Measurements from ENCODE around the gene OTUD4. TPM values are rescaled to one million over a fixed set of nuclear protein-coding genes. Genes with fewer than 3 reads are reported as not detected.

Gene OTUD4
- total and polyA plus RNA-seq, 2 experiments from 2014 or later = 15.7 to 16.1 TPM

DNA sequence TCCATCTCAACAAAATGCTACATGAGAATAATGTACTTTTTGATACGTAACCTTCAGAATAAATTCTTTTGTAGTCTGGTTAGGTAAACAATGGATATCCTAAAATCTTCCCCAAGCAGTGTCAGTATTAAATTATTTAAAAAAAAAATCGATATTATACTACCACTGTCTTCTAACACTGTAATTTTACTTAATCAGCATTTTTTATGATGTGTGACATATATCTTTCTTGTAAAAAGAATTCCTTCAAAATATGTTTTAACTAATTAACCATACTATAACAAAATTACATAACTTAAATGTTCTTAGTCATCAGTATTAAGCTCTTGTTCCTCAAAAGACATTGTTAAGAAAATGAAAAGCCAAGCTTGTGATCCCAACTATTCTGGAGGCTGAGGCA, 12.5 kb downstream of the OTUD4 start:
- Histone ChIP-seq H3K79me2 (ENCODE audit: insufficient read depth) (peaks cover 84% of the 10 kb centered on the region), H3K9me2 (ENCODE audit: insufficient read depth) (no peaks in the 10 kb centered on the region; the same call in 1 of the 2 replicates), H3K4me3 (no peak overlapping the region), H3K27me3 (replicated peaks; ENCODE audit: insufficient read depth) (no peaks in the 10 kb centered on the region), H3K9ac (no peak overlapping the region), H3F3A (ENCODE audit: insufficient read depth) (0 out of 2 replicates have a peak, but pooled peaks cover 8% of the 10 kb centered on the region), H3K4me2 (ENCODE audit: unreplicated experiment) (no peak overlapping the region), H3K9me3 (ENCODE audit: low read depth) (no peaks in the 10 kb centered on the region), H4K20me1 (ENCODE audit: insufficient read depth) (no peaks in the 10 kb centered on the region), H3K36me3 (ENCODE audit: low read depth) (peaks cover 28% of the 10 kb centered on the region; the same call in 1 of the 2 replicates), H2AFZ (no peak overlapping the region), H3K4me1 (ENCODE audit: insufficient read depth) (no peaks in the 10 kb centered on the region), H3K27ac (no peak overlapping the region)
- in situ Hi-C loops (cut with MboI) = no loop called here
- 95 to 100% methylated on average over 2 of the region's 2 CpGs for WGBS, 2 experiments (ENCODE audit: low coverage in 1 of 2, low lambda C conversion rate in 2 of 2, missing lambda C conversion rate in 2 of 2)
- DNase-seq = no peak
- no peak for TF ChIP-seq EZH2 (IDR thresholded peaks at IDR 0.05; ENCODE audit: insufficient read depth, poor library complexity, severe bottlenecking)
- TF ChIP-seq EZH2phosphoT487 (IDR thresholded peaks at IDR 0.05; ENCODE audit: insufficient read depth, low read depth) = no peak

DNA sequence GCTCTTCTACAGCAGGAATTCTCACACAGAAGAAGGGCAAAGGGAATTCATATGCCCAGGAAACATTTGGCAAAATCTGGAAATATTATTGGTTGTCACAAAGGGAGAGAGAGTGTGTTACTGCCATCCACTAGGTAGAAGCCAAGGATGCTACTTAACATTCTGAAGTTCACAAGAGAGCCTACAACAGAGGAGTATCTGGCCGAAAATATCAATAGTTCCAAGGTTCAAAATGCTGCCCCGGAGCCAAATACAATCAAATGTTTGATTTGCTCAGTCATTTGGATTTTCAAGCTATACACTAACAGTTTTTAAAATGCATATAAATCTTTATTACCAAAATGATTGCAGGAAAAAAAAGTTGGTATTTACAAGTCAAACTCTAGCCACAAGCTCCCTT, 18.8 kb downstream of the OTUD4 start:
- Histone ChIP-seq H3K36me3 (ENCODE audit: low read depth) (peaks cover 34% of the 10 kb centered on the region; the same call in 1 of the 2 replicates), H3F3A (ENCODE audit: insufficient read depth) (no peaks in the 10 kb centered on the region), H3K4me1 (ENCODE audit: insufficient read depth) (no peaks in the 10 kb centered on the region), H3K9ac (no peak overlapping the region), H3K27ac (no peak overlapping the region), H3K4me3 (no peak overlapping the region), H4K20me1 (ENCODE audit: insufficient read depth) (no peaks in the 10 kb centered on the region), H3K9me2 (ENCODE audit: insufficient read depth) (no peaks in the 10 kb centered on the region), H2AFZ (no peak overlapping the region), H3K9me3 (ENCODE audit: low read depth) (no peaks in the 10 kb centered on the region), H3K27me3 (replicated peaks; ENCODE audit: insufficient read depth) (no peaks in the 10 kb centered on the region), H3K4me2 (ENCODE audit: unreplicated experiment) (no peak overlapping the region), H3K79me2 (ENCODE audit: insufficient read depth) (peaks cover 69% of the 10 kb centered on the region)
- no peak for TF ChIP-seq EZH2phosphoT487 (IDR thresholded peaks at IDR 0.05; ENCODE audit: insufficient read depth, low read depth)
- no peak for TF ChIP-seq EZH2 (IDR thresholded peaks at IDR 0.05; ENCODE audit: insufficient read depth, poor library complexity, severe bottlenecking)
- in situ Hi-C loops (cut with MboI) = no loop called here
- 30 to 38% methylated on average over 2 of the region's 2 CpGs for WGBS, 2 experiments (ENCODE audit: low coverage in 1 of 2, low lambda C conversion rate in 2 of 2, missing lambda C conversion rate in 2 of 2)
- DNase-seq = no peak

GRCh38 chr4:145156986-145157385, 23.4 kb downstream of the OTUD4 start:
- TF ChIP-seq EZH2 (IDR thresholded peaks at IDR 0.05; ENCODE audit: insufficient read depth, poor library complexity, severe bottlenecking) (no peak), EZH2phosphoT487 (IDR thresholded peaks at IDR 0.05; ENCODE audit: insufficient read depth, low read depth) (no peak)
- no peaks in the 10 kb centered on the region for H3F3A ChIP-seq (ENCODE audit: insufficient read depth)
- in situ Hi-C loops (cut with MboI) = no loop called here

DNA sequence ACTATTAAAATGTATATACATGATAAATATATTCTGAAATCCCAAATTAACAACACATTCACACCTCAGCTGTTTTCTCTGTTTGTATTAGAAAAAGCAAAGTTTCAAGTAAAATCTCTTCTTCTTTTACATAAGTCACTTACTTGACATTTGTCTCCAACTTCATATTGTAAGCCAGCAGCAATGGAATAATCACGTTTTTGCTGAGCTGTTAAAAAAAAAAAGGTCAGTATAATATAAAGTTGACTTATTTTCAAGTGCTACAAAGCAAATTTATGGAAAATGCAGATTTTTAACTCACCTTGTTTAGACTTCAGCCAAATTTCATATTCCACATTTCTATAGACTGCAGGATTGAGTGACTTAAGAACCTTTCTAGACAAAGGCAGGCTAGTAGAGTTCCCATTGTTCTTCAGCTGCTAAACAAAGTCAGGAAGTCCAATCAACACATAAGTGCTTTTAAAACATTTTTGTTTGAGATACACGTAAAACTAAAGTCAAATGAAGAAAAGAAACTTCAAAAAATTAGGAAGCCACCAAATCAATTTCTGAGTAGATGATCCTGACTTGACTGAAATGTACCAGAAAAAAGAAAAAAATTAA, 25.0 kb downstream of the OTUD4 start:
- 80 to 87% methylated on average over 2 of the region's 2 CpGs for WGBS, 2 experiments (ENCODE audit: low coverage in 1 of 2, low lambda C conversion rate in 2 of 2, missing lambda C conversion rate in 2 of 2)
- TF ChIP-seq EZH2phosphoT487 (IDR thresholded peaks at IDR 0.05; ENCODE audit: insufficient read depth, low read depth) (no peak), EZH2 (IDR thresholded peaks at IDR 0.05; ENCODE audit: insufficient read depth, poor library complexity, severe bottlenecking) (no peak)
- H2AFZ ChIP-seq = no peak overlapping the region
- no peak overlapping the region for H3K27ac ChIP-seq
- no peak overlapping the region for H3K4me2 ChIP-seq (ENCODE audit: unreplicated experiment)
- no peaks in the 10 kb centered on the region for H3K9me2 ChIP-seq (ENCODE audit: insufficient read depth)
- in situ Hi-C loops (cut with MboI) = no loop called here
- H3K79me2 ChIP-seq (ENCODE audit: insufficient read depth) = peaks cover 27% of the 10 kb centered on the region
- H3K4me3 ChIP-seq = no peak overlapping the region
- no peak overlapping the region for H3K9ac ChIP-seq
- H4K20me1 ChIP-seq (ENCODE audit: insufficient read depth) = no peaks in the 10 kb centered on the region
- DNase-seq = no peak
- H3K9me3 ChIP-seq (ENCODE audit: low read depth) = no peaks in the 10 kb centered on the region
- no peaks in the 10 kb centered on the region for H3K27me3 ChIP-seq (replicated peaks; ENCODE audit: insufficient read depth)
- peaks cover 36% of the 10 kb centered on the region for H3K36me3 ChIP-seq (ENCODE audit: low read depth)
- H3F3A ChIP-seq (ENCODE audit: insufficient read depth) = no peaks in the 10 kb centered on the region
- H3K4me1 ChIP-seq (ENCODE audit: insufficient read depth) = no peaks in the 10 kb centered on the region

More at GRCh38 chr4:145156986-145157385, 23.4 kb downstream of the OTUD4 start:
- no peak overlapping the region for H2AFZ ChIP-seq
- H3K79me2 ChIP-seq (ENCODE audit: insufficient read depth) = peaks cover 41% of the 10 kb centered on the region
- no peaks in the 10 kb centered on the region for H3K27me3 ChIP-seq (replicated peaks; ENCODE audit: insufficient read depth)
- no peak overlapping the region for H3K27ac ChIP-seq
- no peaks in the 10 kb centered on the region for H4K20me1 ChIP-seq (ENCODE audit: insufficient read depth)
- H3K4me2 ChIP-seq (ENCODE audit: unreplicated experiment) = no peak overlapping the region
- H3K9me3 ChIP-seq (ENCODE audit: low read depth) = no peaks in the 10 kb centered on the region
- H3K9me2 ChIP-seq (ENCODE audit: insufficient read depth) = no peaks in the 10 kb centered on the region
- H3K4me3 ChIP-seq = no peak overlapping the region
- peaks cover 36% of the 10 kb centered on the region for H3K36me3 ChIP-seq (ENCODE audit: low read depth)
- 98 to 100% methylated on average over 2 of the region's 2 CpGs for WGBS, 2 experiments (ENCODE audit: low coverage in 1 of 2, low lambda C conversion rate in 2 of 2, missing lambda C conversion rate in 2 of 2)
- DNase-seq = no peak
- no peaks in the 10 kb centered on the region for H3K4me1 ChIP-seq (ENCODE audit: insufficient read depth)
- no peak overlapping the region for H3K9ac ChIP-seq

Measured in GM23248 (cell line).